OCI-LY7 (cell line): Measurements from ENCODE around the gene SCLT1. TPM values are rescaled to one million over a fixed set of nuclear protein-coding genes. Genes with fewer than 3 reads are reported as not detected.

Experiments used
- BruUV-seq: library from RNA; stranded (reverse); fragments of 400-500 nt; replicated peaks from 2 replicates; lab custom pipeline; 2021; lab: Mats Ljungman, UMichigan
- CTCF ChIA-PET: fragments of 300-600 bp; sonication (Branson Sonifier 250); formaldehyde crosslinking; loops from one replicate; lab custom pipeline; 2022; ENCODE audit warnings: antibody characterized with exemption; ENCODE audit not compliant: unreplicated experiment; lab: Charles Lee
- POLR2A ChIA-PET: fragments of 300-600 bp; sonication (Branson Sonifier 250); formaldehyde crosslinking; loops from one replicate; lab custom pipeline; 2022; ENCODE audit warnings: antibody characterized with exemption; lab: Charles Lee
- DNase-seq: peaks from one replicate; pipeline ENCODE4 v3.0.0-alpha.2; 2015; ENCODE audit warnings: low spot score
- H2AFZ ChIP-seq: fragments of 200-600 bp; sonication (generic), shearing (Covaris generic); 2 replicates; pipeline ENCODE4 v1.6.1; 2014; ENCODE audit warnings: mild to moderate bottlenecking, antibody characterized with exemption, low read length, moderate library complexity
- H3K27ac ChIP-seq: fragments of 200-600 bp; sonication (generic); 2 replicates; pipeline ENCODE4 v1.5.1; 2014; ENCODE audit warnings: mixed run types, low read depth, mild to moderate bottlenecking, moderate library complexity, low read length, inconsistent platforms; ENCODE audit not compliant: poor library complexity, severe bottlenecking
- H3K36me3 ChIP-seq: fragments of 200-600 bp; sonication (generic); 2 replicates; pipeline ENCODE4 v1.6.1; 2014; ENCODE audit warnings: mild to moderate bottlenecking, antibody characterized with exemption, low read length, moderate library complexity, mixed read lengths; ENCODE audit not compliant: insufficient read depth
- H3K4me1 ChIP-seq: fragments of 200-600 bp; sonication (generic); 2 replicates; pipeline ENCODE4 v1.5.1; 2014; ENCODE audit warnings: mild to moderate bottlenecking, low read length; ENCODE audit not compliant: insufficient read depth, poor library complexity, severe bottlenecking
- H3K4me2 ChIP-seq: fragments of 200-600 bp; sonication (generic); 2 replicates; pipeline ENCODE4 v1.6.1; 2014; ENCODE audit warnings: mild to moderate bottlenecking, low read length
- H3K4me3 ChIP-seq: fragments of 200-600 bp; sonication (generic); 2 replicates; pipeline ENCODE4 v1.5.1; 2014; ENCODE audit warnings: mild to moderate bottlenecking, low read depth, low read length; ENCODE audit not compliant: poor library complexity, severe bottlenecking
- H3K79me2 ChIP-seq: fragments of 200-600 bp; sonication (generic); 2 replicates; pipeline ENCODE4 v1.6.1; 2016; ENCODE audit warnings: low read depth, mild to moderate bottlenecking, low read length, moderate library complexity, mixed read lengths; ENCODE audit not compliant: insufficient read depth
- H3K9me2 ChIP-seq: fragments of 200-600 bp; sonication (generic); 2 replicates; pipeline ENCODE4 v1.6.1; 2016; ENCODE audit warnings: mild to moderate bottlenecking, low read length, mixed read lengths; ENCODE audit not compliant: insufficient read depth
- H3K9me3 ChIP-seq: fragments of 200-600 bp; sonication (generic); 2 replicates; pipeline ENCODE4 v1.6.1; 2014; ENCODE audit warnings: mild to moderate bottlenecking, mixed run types, low read length, mixed read lengths
- H4K20me1 ChIP-seq: fragments of 200-600 bp; sonication (generic); 2 replicates; pipeline ENCODE4 v1.6.1; 2014; ENCODE audit warnings: mild to moderate bottlenecking, antibody characterized with exemption, low read length, moderate library complexity, mixed read lengths; ENCODE audit not compliant: insufficient read depth
- EZH2phosphoT487 ChIP-seq: fragments of 200-600 bp; sonication (generic); IDR thresholded peaks from 2 replicates; pipeline ENCODE4 v1.6.1; 2018; ENCODE audit warnings: low read depth, borderline replicate concordance, mild to moderate bottlenecking, mixed run types, antibody characterized with exemption, low read length, moderate library complexity, mixed read lengths
- intact Hi-C: fragments of 100-400 bp; cut with micrococcal nuclease; formaldehyde crosslinking; loops from one replicate; pipeline ENCODE4 v1.10.0; 2022; ENCODE audit not compliant: unreplicated experiment
- total RNA-seq, 2 experiments: library from RNA; depleted of rRNA in 1 of 2; stranded (reverse); fragments of >200 nt in 1 of 2; shearing (Covaris generic) in 1 of 2; gene quantifications; 2 replicates each; pipeline ENCODE4 v1.2.3, GENCODE V29; 2014 to 2022
- TF ChIP-seq, protein P1 (sequence below): fragments of 200-600 bp; sonication (generic); conservative IDR thresholded peaks from 2 replicates; pipeline ENCODE4 v1.5.1; 2014; ENCODE audit warnings: mild to moderate bottlenecking, antibody characterized with exemption, low read length, moderate library complexity, mixed read lengths

The SCLT1 gene
- total RNA-seq, 2 experiments from 2014 or later: 36.9 to 42.0 TPM

DNA sequence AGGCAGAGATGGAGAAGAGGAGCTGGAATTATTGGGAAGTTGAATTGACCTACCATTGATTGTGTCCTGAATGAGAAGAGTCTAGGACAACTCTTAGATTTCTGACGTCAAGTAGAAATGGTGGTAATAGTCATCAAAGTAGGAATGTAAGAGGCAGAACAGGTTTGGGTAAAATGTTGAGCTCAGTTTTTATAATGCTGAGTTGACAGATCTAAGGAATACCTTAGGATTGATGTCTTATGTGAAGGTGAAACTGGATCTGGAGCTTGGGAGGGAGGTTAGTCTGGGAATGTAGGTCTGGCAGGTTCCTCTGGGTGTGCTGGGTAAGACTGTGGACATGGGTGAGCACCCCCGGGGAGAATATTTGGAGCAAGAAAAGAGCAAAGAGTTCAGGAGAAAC is 251.9 kb downstream of the SCLT1 start:
- Histone ChIP-seq H2AFZ (no peak overlapping the region), H3K36me3 (peaks cover 100% of the 10 kb centered on the region), H3K4me2 (no peak overlapping the region), H3K4me3 (no peak overlapping the region), H3K9me3 (no peaks in the 10 kb centered on the region), H3K27ac (no peak overlapping the region), H3K4me1 (peaks cover 11% of the 10 kb centered on the region), H3K9me2 (no peaks in the 10 kb centered on the region), H3K79me2 (peaks cover 52% of the 10 kb centered on the region), H4K20me1 (peaks cover 21% of the 10 kb centered on the region)
- no peak for DNase-seq
- CTCF ChIA-PET: no interaction called here
- no peak for TF ChIP-seq EZH2phosphoT487
- TF ChIP-seq, protein P1, sequence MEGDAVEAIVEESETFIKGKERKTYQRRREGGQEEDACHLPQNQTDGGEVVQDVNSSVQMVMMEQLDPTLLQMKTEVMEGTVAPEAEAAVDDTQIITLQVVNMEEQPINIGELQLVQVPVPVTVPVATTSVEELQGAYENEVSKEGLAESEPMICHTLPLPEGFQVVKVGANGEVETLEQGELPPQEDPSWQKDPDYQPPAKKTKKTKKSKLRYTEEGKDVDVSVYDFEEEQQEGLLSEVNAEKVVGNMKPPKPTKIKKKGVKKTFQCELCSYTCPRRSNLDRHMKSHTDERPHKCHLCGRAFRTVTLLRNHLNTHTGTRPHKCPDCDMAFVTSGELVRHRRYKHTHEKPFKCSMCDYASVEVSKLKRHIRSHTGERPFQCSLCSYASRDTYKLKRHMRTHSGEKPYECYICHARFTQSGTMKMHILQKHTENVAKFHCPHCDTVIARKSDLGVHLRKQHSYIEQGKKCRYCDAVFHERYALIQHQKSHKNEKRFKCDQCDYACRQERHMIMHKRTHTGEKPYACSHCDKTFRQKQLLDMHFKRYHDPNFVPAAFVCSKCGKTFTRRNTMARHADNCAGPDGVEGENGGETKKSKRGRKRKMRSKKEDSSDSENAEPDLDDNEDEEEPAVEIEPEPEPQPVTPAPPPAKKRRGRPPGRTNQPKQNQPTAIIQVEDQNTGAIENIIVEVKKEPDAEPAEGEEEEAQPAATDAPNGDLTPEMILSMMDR: no peak
- POLR2A ChIA-PET: interaction anchor here (0.9 to 2.1 kb wide), 4 partner anchors 9 to 30 kb away, joined by 3 to 8 read pairs (median 4); no protein-coding TSS in a partner anchor
- BruUV-seq: no TSS peak
- intact Hi-C loops: no loop called here

DNA sequence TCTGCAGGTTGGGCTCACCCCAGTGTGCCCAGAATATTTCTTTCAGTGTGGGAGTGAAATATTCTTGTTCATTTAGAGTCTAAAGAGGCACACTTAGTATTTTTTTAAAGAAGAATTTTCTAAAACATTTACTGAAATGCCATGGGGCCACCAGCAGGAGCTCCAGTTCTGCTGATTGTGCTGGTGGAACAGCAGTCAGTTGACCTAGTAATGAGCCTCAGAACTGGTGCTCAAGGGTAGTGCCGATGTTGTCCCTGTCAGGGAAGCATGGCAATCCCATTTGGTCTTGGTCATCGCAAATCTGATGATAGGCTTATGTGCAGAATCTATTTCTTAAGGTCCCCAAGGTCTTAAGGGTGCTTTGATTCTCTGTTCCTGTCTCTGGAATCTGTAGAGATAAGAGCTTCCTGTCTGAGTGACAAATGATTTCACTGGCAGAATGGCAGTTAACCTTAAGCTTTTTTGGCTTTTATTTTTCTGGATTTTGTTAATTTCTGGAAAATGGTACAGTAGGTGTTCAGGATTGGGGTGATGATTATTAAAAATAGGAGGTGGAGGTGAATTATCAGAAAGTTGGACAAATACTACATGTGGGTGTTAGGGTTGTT is 252.5 kb downstream of the SCLT1 start:
- no peak overlapping the region for H3K4me2 ChIP-seq
- TF ChIP-seq, protein P1: no peak
- no peak for TF ChIP-seq EZH2phosphoT487
- no peak overlapping the region for H2AFZ ChIP-seq
- peaks cover 11% of the 10 kb centered on the region for H3K4me1 ChIP-seq
- H3K36me3 ChIP-seq: peaks cover 98% of the 10 kb centered on the region
- H4K20me1 ChIP-seq: peaks cover 21% of the 10 kb centered on the region
- H3K27ac ChIP-seq: no peak overlapping the region
- ChIA-PET POLR2A (interaction anchor here (0.6 to 2.1 kb wide), 5 partner anchors 8 to 29 kb away, joined by 3 to 8 read pairs (median 4); no protein-coding TSS in a partner anchor), CTCF (no interaction called here)
- H3K79me2 ChIP-seq: peaks cover 58% of the 10 kb centered on the region
- intact Hi-C loops: no loop called here
- no peaks in the 10 kb centered on the region for H3K9me2 ChIP-seq
- H3K4me3 ChIP-seq: no peak overlapping the region
- no TSS peak for BruUV-seq
- H3K9me3 ChIP-seq: no peaks in the 10 kb centered on the region
- DNase-seq: no peak

DNA sequence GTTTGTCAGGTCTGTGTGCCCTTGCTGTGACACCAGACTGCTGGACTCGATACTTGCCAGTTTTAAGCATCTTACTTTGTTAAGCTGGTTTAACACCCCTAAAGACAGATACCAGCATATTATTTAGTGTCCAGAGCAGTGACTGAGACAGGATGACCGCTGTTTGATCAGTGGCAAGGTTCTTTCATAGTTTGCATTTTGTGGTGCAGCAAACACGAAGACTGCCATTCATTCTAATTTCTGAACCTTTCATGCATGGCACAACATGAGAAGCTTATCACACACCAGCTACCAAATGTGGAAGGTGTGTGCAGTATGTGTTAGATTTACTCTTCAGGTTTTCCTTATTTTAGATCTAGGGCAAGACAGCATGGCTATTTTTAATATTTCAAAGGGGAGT is 255.7 kb downstream of the SCLT1 start:
- no TSS peak for BruUV-seq
- H3K79me2 ChIP-seq: peaks cover 87% of the 10 kb centered on the region
- CTCF ChIA-PET: no interaction called here

More for the DNA sequence above, 255.7 kb downstream of the SCLT1 start:
- Histone ChIP-seq H3K9me2 (no peaks in the 10 kb centered on the region), H3K27ac (no peak overlapping the region), H3K9me3 (no peaks in the 10 kb centered on the region), H4K20me1 (peaks cover 21% of the 10 kb centered on the region), H2AFZ (no peak overlapping the region), H3K4me3 (no peak overlapping the region), H3K4me1 (peaks cover 16% of the 10 kb centered on the region), H3K36me3 (peaks cover 96% of the 10 kb centered on the region), H3K4me2 (no peak overlapping the region)
- no peak for DNase-seq
- intact Hi-C loops: no loop called here
- POLR2A ChIA-PET: interaction anchor here (1.0 to 1.3 kb wide), 2 partner anchors 10 to 25 kb away, joined by 5 read pairs; no protein-coding TSS in a partner anchor
- TF ChIP-seq EZH2phosphoT487: no peak
- TF ChIP-seq, protein P1: no peak
